ENCODE results near the gene MRGPRF. TPM values are rescaled to one million over a fixed set of nuclear protein-coding genes. Genes with fewer than 3 reads are reported as not detected.

Gene MRGPRF
- total and polyA plus RNA-seq, 2 donors (not counting 1 experiment from before 2014, with no cell fraction given): not detected

GRCh38 chr11:68989936-68990606 is 23.0 kb downstream of the MRGPRF start:
- H3K36me3 ChIP-seq (replicated peaks in 1 of 2; ENCODE audit: control extremely low read depth in 1 of 2, control insufficient read depth in 1 of 2, extremely low read depth in 1 of 2, insufficient read depth in 2 of 2, low read length in 1 of 2): no peaks in the 10 kb centered on the region
- no peak for ATAC-seq (ENCODE audit: low read depth)
- DNase-seq: no peak
- no peaks in the 10 kb centered on the region for H3K79me2 ChIP-seq (ENCODE audit: control insufficient read depth, insufficient read depth, low read length)
- intact Hi-C loops (cut with micrococcal nuclease): no loop called here
- TF ChIP-seq CTCF (IDR thresholded peaks at IDR 0.05) (no peak), EZH2 (IDR thresholded peaks at IDR 0.05; ENCODE audit: borderline replicate concordance, insufficient read depth, low read depth, low read length, poor library complexity, severe bottlenecking) (no peak)
- ChIA-PET CTCF (no interaction called here), POLR2A (no interaction called here)
- peaks cover 0 to 7% (median 4%) of the 10 kb centered on the region in 3 donors for H3K9me3 ChIP-seq (ENCODE audit: control extremely low read depth in 1 of 3, control insufficient read depth in 2 of 3, insufficient read depth in 1 of 3, low read length in 2 of 3)
- Mint-ChIP-seq H3K27ac (no peak overlapping the region), H3K9me3 (ENCODE audit: insufficient read depth) (peaks cover 2% of the 10 kb centered on the region), H3K4me3 (no peak overlapping the region), H3K4me1 (no peaks in the 10 kb centered on the region), H3K27me3 (peaks cover 58% of the 10 kb centered on the region)
- H2AFZ ChIP-seq (ENCODE audit: insufficient read depth, low read depth, low read length, poor library complexity, severe bottlenecking): no peak overlapping the region
- H4K20me1 ChIP-seq (ENCODE audit: control insufficient read depth, insufficient read depth, low read length, poor library complexity, severe bottlenecking): no peaks in the 10 kb centered on the region
- WGBS (ENCODE audit: insufficient coverage): 90% methylated on average over 1 of the region's 8 CpGs
- no peak overlapping the region for H3K4me2 ChIP-seq (replicated peaks; ENCODE audit: low read depth, low read length, poor library complexity, severe bottlenecking)
- peaks cover 0 to 23% (median 0%) of the 10 kb centered on the region in 4 experiments for H3K27me3 ChIP-seq (replicated peaks in 1 of 4; ENCODE audit: control extremely low read depth in 1 of 4, control insufficient read depth in 3 of 4, insufficient read depth in 4 of 4, low read length in 3 of 4)
- no peaks in the 10 kb centered on the region for H3K4me1 ChIP-seq (ENCODE audit: control insufficient read depth in 2 of 2, insufficient read depth in 2 of 2, low read length in 2 of 2)
- H3K4me3 ChIP-seq (ENCODE audit: control extremely low read depth in 1 of 5, extremely low read depth in 1 of 5, insufficient read depth in 1 of 5, low read depth in 2 of 5, low read length in 4 of 5): no peak overlapping the region
- no peak overlapping the region for H3K27ac ChIP-seq (ENCODE audit: low read length in 2 of 2)
- H3K9ac ChIP-seq (ENCODE audit: low read length): no peak overlapping the region

GRCh38 chr11:68988491-68988890 is 24.6 kb downstream of the MRGPRF start:
- Histone ChIP-seq H4K20me1 (ENCODE audit: control insufficient read depth, insufficient read depth, low read length, poor library complexity, severe bottlenecking) (no peaks in the 10 kb centered on the region), H3K36me3 (replicated peaks in 1 of 2; ENCODE audit: control extremely low read depth in 1 of 2, control insufficient read depth in 1 of 2, extremely low read depth in 1 of 2, insufficient read depth in 2 of 2, low read length in 1 of 2) (no peaks in the 10 kb centered on the region), H3K9me3 (ENCODE audit: control extremely low read depth in 1 of 3, control insufficient read depth in 2 of 3, insufficient read depth in 1 of 3, low read length in 2 of 3) (peaks cover 0 to 7% (median 2%) of the 10 kb centered on the region in 3 donors), H3K9ac (ENCODE audit: low read length) (no peak overlapping the region), H3K27me3 (replicated peaks in 1 of 4; ENCODE audit: control extremely low read depth in 1 of 4, control insufficient read depth in 3 of 4, insufficient read depth in 4 of 4, low read length in 3 of 4) (peaks cover 0 to 18% (median 0%) of the 10 kb centered on the region in 4 experiments), H3K4me2 (replicated peaks; ENCODE audit: low read depth, low read length, poor library complexity, severe bottlenecking) (no peak overlapping the region), H3K27ac (ENCODE audit: low read length in 2 of 2) (no peak overlapping the region), H3K79me2 (ENCODE audit: control insufficient read depth, insufficient read depth, low read length) (no peaks in the 10 kb centered on the region), H2AFZ (ENCODE audit: insufficient read depth, low read depth, low read length, poor library complexity, severe bottlenecking) (no peak overlapping the region), H3K4me3 (ENCODE audit: control extremely low read depth in 1 of 5, extremely low read depth in 1 of 5, insufficient read depth in 1 of 5, low read depth in 2 of 5, low read length in 4 of 5) (no peak overlapping the region), H3K4me1 (ENCODE audit: control insufficient read depth in 2 of 2, insufficient read depth in 2 of 2, low read length in 2 of 2) (no peaks in the 10 kb centered on the region)
- Mint-ChIP-seq H3K9me3 (ENCODE audit: insufficient read depth) (peaks cover 2% of the 10 kb centered on the region), H3K27ac (no peak overlapping the region), H3K4me1 (no peaks in the 10 kb centered on the region), H3K27me3 (peaks cover 49% of the 10 kb centered on the region), H3K4me3 (no peak overlapping the region)
- intact Hi-C loops (cut with micrococcal nuclease): no loop called here
- ChIA-PET CTCF (no interaction called here), POLR2A (no interaction called here)
- ATAC-seq (ENCODE audit: low read depth): no peak
- TF ChIP-seq CTCF (IDR thresholded peaks at IDR 0.05): no peak
- TF ChIP-seq EZH2 (IDR thresholded peaks at IDR 0.05; ENCODE audit: borderline replicate concordance, insufficient read depth, low read depth, low read length, poor library complexity, severe bottlenecking): no peak
- DNase-seq: no peak

Data from B cell (primary cell).